Spleen (tissue), 11 donors: ENCODE data around the gene IL11RA. TPM values are rescaled to one million over a fixed set of nuclear protein-coding genes. Genes with fewer than 3 reads are reported as not detected.

Experiments
- DNase-seq: peaks from one replicate; pipeline ENCODE4 v3.0.0-alpha.2; 2020
- H3K27ac ChIP-seq, 8 donors: fragments of 200-600 bp; sonication (generic) in 7 of 8; 1 replicate in 4 of 8; 2 replicates in 4 of 8; pipeline versions ENCODE4 v1.5.0 to v1.8.0; 2016 to 2021; ENCODE audit warnings: inconsistent platforms in 4 of 8, mild to moderate bottlenecking in 4 of 8, moderate library complexity in 1 of 8
- H3K27me3 ChIP-seq, 7 donors: fragments of 200-600 bp; sonication (generic) in 6 of 7; replicated peaks in 1 of 7; 1 replicate in 4 of 7; 2 replicates in 3 of 7; pipeline versions ENCODE4 v1.5.0 to v1.8.0; 2016 to 2021; ENCODE audit warnings: inconsistent platforms in 3 of 7, mild to moderate bottlenecking in 1 of 7
- H3K36me3 ChIP-seq, 6 donors: fragments of 200-600 bp; sonication (generic) in 5 of 6; 1 replicate in 4 of 6; 2 replicates in 2 of 6; pipeline versions ENCODE4 v1.5.0 to v1.8.0; 2016 to 2021; ENCODE audit warnings: inconsistent platforms in 2 of 6
- H3K4me1 ChIP-seq, 6 donors: fragments of 200-600 bp; sonication (generic) in 5 of 6; 1 replicate in 3 of 6; 2 replicates in 3 of 6; pipeline versions ENCODE4 v1.5.0 to v1.8.0; 2016 to 2021; ENCODE audit warnings: inconsistent platforms in 3 of 6
- H3K4me3 ChIP-seq, 8 donors: fragments of 200-600 bp; sonication (generic) in 7 of 8; 1 replicate in 4 of 8; 2 replicates in 4 of 8; pipeline versions ENCODE4 v1.5.0 to v1.8.0; 2016 to 2021; ENCODE audit warnings: inconsistent platforms in 4 of 8, mild to moderate bottlenecking in 4 of 8, moderate library complexity in 2 of 8
- H3K9me3 ChIP-seq, 8 donors: fragments of 200-600 bp; sonication (generic) in 7 of 8; 1 replicate in 4 of 8; 2 replicates in 4 of 8; pipeline versions ENCODE4 v1.5.0 to v1.8.0; 2016 to 2021; ENCODE audit warnings: inconsistent platforms in 4 of 8
- CTCF ChIP-seq, 11 experiments: fragments of 200-600 bp in 7 of 11; fragments of 450-650 bp in 4 of 11; sonication (generic) in 4 of 11; IDR thresholded peaks in 8 of 11; conservative IDR thresholded peaks in 3 of 11; 1 replicate in 7 of 11; 2 replicates in 4 of 11; pipeline versions ENCODE4 v1.4.0 to v1.8.0; 2016 to 2021; ENCODE audit warnings: antibody characterized with exemption in 11 of 11, inconsistent platforms in 4 of 11, mild to moderate bottlenecking in 1 of 11
- POLR2A ChIP-seq, 3 donors: fragments of 450-650 bp; IDR thresholded peaks; one replicate each; pipeline ENCODE4 v1.5.1; 2017; ENCODE audit warnings: antibody characterized with exemption in 3 of 3, mild to moderate bottlenecking in 1 of 3
- POLR2AphosphoS5 ChIP-seq, 3 donors: sonication (generic); formaldehyde crosslinking; IDR thresholded peaks; one replicate each; pipeline ENCODE4 v1.5.1; 2017; ENCODE audit warnings: antibody characterized with exemption in 3 of 3
- WGBS, 5 donors: extraction: QIAGEN DNeasy Blood & Tissue Kit in 3 of 5; methylation state at CpG; one replicate each; pipeline versions ENCODE4 v1.1.5 to v1.1.7; 2013 to 2018; 5-methylcytosine and 5-hydroxymethylcytosine counted together
- intact Hi-C: fragments of 100-400 bp; cut with DNase I; formaldehyde crosslinking; loops from one replicate; pipeline ENCODE4 v1.15.0; 2023; ENCODE audit warnings: low total_unique reads
- polyA plus RNA-seq, 3 donors: library from polyadenylated mRNA; stranded (reverse); fragments of 200-250 nt; gene quantifications; one replicate each; pipeline ENCODE4 v1.2.1, GENCODE V29; 2013
- total RNA-seq, 7 donors: library from RNA; depleted of rRNA in 3 of 7; stranded (reverse); fragments of >200 nt in 3 of 7; fragmentation: NEBNext Ultra II Directional in 4 of 7; extraction: Animal tissue kit (Norgen Biotek cat#: 25700) in 4 of 7; gene quantifications; one replicate each; pipeline versions ENCODE4 v1.1.0 to v1.2.1, GENCODE V29; 2016 to 2021
- donor health status: healthy with polysubstance abuse.
- donor health status: DM: no; HTN: no; CAD: no; lungs with moderate emphysema.
- donor health status: DM: no; HTN: no; CAD: no.
- donor health status: Bipolar disorder and iron deficiency.
- donor health status: healthy.
- donor health status: DM: no; HTN: no; CAD: no.
- donor health status: DM: yes; HTN: yes; CAD: no.

IL11RA gene
- total and polyA plus RNA-seq, 10 donors: 16.3 to 43.9 (median 28.9) TPM

DNA sequence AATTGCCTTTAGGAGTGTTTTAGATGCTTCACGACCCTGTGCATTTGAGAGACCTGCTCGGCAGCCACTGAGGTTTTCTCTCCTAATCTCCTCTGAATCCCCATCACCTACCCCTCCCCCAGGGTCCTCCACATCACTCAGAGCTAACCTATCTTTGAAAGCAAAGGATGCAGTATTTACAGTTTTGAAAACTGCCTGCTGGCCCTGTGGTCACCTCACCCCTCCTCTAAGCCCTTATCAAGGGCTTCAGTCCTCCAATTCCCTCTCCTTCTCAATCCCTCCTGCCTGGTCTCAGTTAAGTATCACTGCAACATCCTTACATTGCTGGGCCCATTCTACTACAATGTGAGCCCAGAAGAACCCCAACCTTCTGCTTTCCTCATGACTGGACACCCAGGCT lies 44.7 kb upstream of the IL11RA start:
- 42 to 70% (median 60%) methylated on average over 2 of the region's 2 CpGs for WGBS, 5 donors
- intact Hi-C loops: no loop called here
- H3K4me3 ChIP-seq: no peak overlapping the region
- H3K27me3 ChIP-seq: no peaks in the 10 kb centered on the region
- H3K9me3 ChIP-seq: no peaks in the 10 kb centered on the region
- H3K36me3 ChIP-seq: no peaks in the 10 kb centered on the region
- DNase-seq: no peak
- peaks cover 0 to 32% (median 17%) of the 10 kb centered on the region in 6 donors for H3K4me1 ChIP-seq
- TF ChIP-seq POLR2AphosphoS5 (IDR thresholded peaks at IDR 0.05) (no peak), POLR2A (IDR thresholded peaks at IDR 0.05) (no peak), CTCF (IDR thresholded peaks at IDR 0.05 in 8 of 11, conservative IDR thresholded peaks at IDR 0.05 in 3 of 11) (no peak)
- no peak overlapping the region for H3K27ac ChIP-seq

- H3K36me3 ChIP-seq: peaks cover 0 to 23% (median 16%) of the 10 kb centered on the region in 6 donors
- peak overlapping the region in 6 of 8 donors; percentile 49 to 81 (median 56) for H3K4me3 ChIP-seq
- DNase-seq: peak; percentile 82
- no peak overlapping the region for H3K27ac ChIP-seq
- intact Hi-C loops: loop anchor here (5.0 kb wide), 1 partner anchor 153 kb away; the partner anchor contains the start of genes DNAI1 and FAM219A
- no peaks in the 10 kb centered on the region for H3K27me3 ChIP-seq
- peaks cover 3 to 34% (median 26%) of the 10 kb centered on the region in 6 donors for H3K4me1 ChIP-seq
- no peak for TF ChIP-seq POLR2A (IDR thresholded peaks at IDR 0.05)
- TF ChIP-seq POLR2AphosphoS5 (IDR thresholded peaks at IDR 0.05): peak in 1 of 3 donors; percentile 15
- TF ChIP-seq CTCF (IDR thresholded peaks at IDR 0.05 in 8 of 11, conservative IDR thresholded peaks at IDR 0.05 in 3 of 11): no peak
- WGBS, 5 donors: 92 to 97% (median 95%) methylated on average over 15 to 20 of the region's 20 CpGs
- no peaks in the 10 kb centered on the region for H3K9me3 ChIP-seq
These were observed 41.4 kb upstream of the IL11RA start for GRCh38 chr9:34610434-34611206.

- TF ChIP-seq POLR2AphosphoS5 (IDR thresholded peaks at IDR 0.05) (no peak), POLR2A (IDR thresholded peaks at IDR 0.05) (no peak), CTCF (IDR thresholded peaks at IDR 0.05 in 8 of 11, conservative IDR thresholded peaks at IDR 0.05 in 3 of 11) (no peak)
- WGBS, 5 donors: 65 to 74% (median 70%) methylated on average over 6 to 10 of the region's 10 CpGs
- no peaks in the 10 kb centered on the region for H3K9me3 ChIP-seq
- peak overlapping the region; percentile 80 to 90 (median 87) for H3K27ac ChIP-seq
- peak overlapping the region; percentile 49 to 81 (median 56) for H3K4me3 ChIP-seq
- H3K4me1 ChIP-seq: peaks cover 3 to 34% (median 26%) of the 10 kb centered on the region in 6 donors
- intact Hi-C loops: loop anchor here (5.0 kb wide), 1 partner anchor 154 kb away; the partner anchor contains the start of genes DNAI1 and FAM219A
- peaks cover 0 to 30% (median 23%) of the 10 kb centered on the region in 6 donors for H3K36me3 ChIP-seq
- DNase-seq: no peak
- H3K27me3 ChIP-seq: no peaks in the 10 kb centered on the region
These were observed 40.7 kb upstream of the IL11RA start for GRCh38 chr9:34611251-34611810.
